Endothelial cell of umbilical vein (primary cell): ENCODE results near the gene STBD1.
"Not testable (repeated sequence)": the region's sequence is repeated elsewhere in the genome, so short reads cannot be mapped to it uniquely, and the experiment has no call there.

Source experiments
- CTCF ChIP-seq, 2 donors: IDR thresholded peaks; 1 replicate in 1 of 2; 2 replicates in 1 of 2; pipeline ENCODE4 v1.5.1; 2011; ENCODE audit warnings: low read length in 2 of 2, mild to moderate bottlenecking in 2 of 2, moderate library complexity in 2 of 2, control low read depth in 1 of 2, inconsistent platforms in 1 of 2, low read depth in 1 of 2; ENCODE audit not compliant: insufficient read depth in 1 of 2; ENCODE audit errors: extremely low read depth in 1 of 2
- EZH2 ChIP-seq: IDR thresholded peaks from 2 replicates; pipeline ENCODE4 v1.6.1; 2012; ENCODE audit warnings: borderline replicate concordance, low read depth, mild to moderate bottlenecking, moderate library complexity, low read length, inconsistent platforms; ENCODE audit not compliant: severe bottlenecking
- JUN ChIP-seq: IDR thresholded peaks from 2 replicates; pipeline ENCODE4 v1.6.1; 2011; ENCODE audit warnings: borderline replicate concordance, low read depth; ENCODE audit not compliant: insufficient read length, insufficient read depth
- MAX ChIP-seq: IDR thresholded peaks from 2 replicates; pipeline ENCODE4 v1.6.1; 2011; ENCODE audit not compliant: insufficient read depth, insufficient read length
- MYC ChIP-seq: IDR thresholded peaks from one replicate; pipeline ENCODE4 v1.6.1; 2011; ENCODE audit warnings: mild to moderate bottlenecking, low read depth, low read length
- POLR2A ChIP-seq: IDR thresholded peaks from 2 replicates; pipeline ENCODE4 v1.6.1; 2012; ENCODE audit warnings: low read depth, mild to moderate bottlenecking, control low read depth, low read length
- POLR2AphosphoS5 ChIP-seq: IDR thresholded peaks from 2 replicates; pipeline ENCODE4 v1.6.1; 2012; ENCODE audit warnings: low read depth, mild to moderate bottlenecking, control low read depth, low read length, moderate library complexity; ENCODE audit not compliant: insufficient read depth

GRCh38 chr4:76359881-76360466 is 53.4 kb downstream of the STBD1 start:
- TF ChIP-seq CTCF (IDR thresholded peaks at IDR 0.05; ENCODE audit: extremely low read depth in 1 of 2, insufficient read depth in 1 of 2, low read depth in 1 of 2, low read length in 2 of 2); EZH2; MYC; POLR2A; MAX; POLR2AphosphoS5; JUN: not testable (repeated sequence)
